A549 (cell line): ENCODE results near the gene GOLGA6L1.
"Not testable (repeated sequence)": the region's sequence is repeated elsewhere in the genome, so short reads cannot be mapped to it uniquely, and the experiment has no call there.

Source experiments
- CTCF ChIP-seq: fragments of >200 bp; sonication (Bioruptor Twin); formaldehyde crosslinking; IDR thresholded peaks from 3 replicates; pipeline ENCODE4 v1.5.1; 2016
- EP300 ChIP-seq, 2 experiments: fragments of >200 bp; sonication (Bioruptor Twin); formaldehyde crosslinking; IDR thresholded peaks; 2 replicates in 1 of 2; 3 replicates in 1 of 2; pipeline ENCODE4 v1.6.1; 2016 to 2017
- HOXA7 ChIP-seq: fragments of 250-450 bp; sonication (Bioruptor Pico); IDR thresholded peaks from 2 replicates; pipeline ENCODE4 v1.5.0; 2020; ENCODE audit warnings: mild to moderate bottlenecking, moderate library complexity
- MAX ChIP-seq: IDR thresholded peaks from 2 replicates; pipeline ENCODE4 v1.6.1; 2012
- POLR2A ChIP-seq: IDR thresholded peaks from 2 replicates; pipeline ENCODE4 v1.6.1; 2012; ENCODE audit warnings: mild to moderate bottlenecking, low read length
- RAD21 ChIP-seq, 2 experiments: fragments of >200 bp in 1 of 2; sonication (Bioruptor Twin) in 1 of 2; formaldehyde crosslinking in 1 of 2; IDR thresholded peaks in 1 of 2; conservative IDR thresholded peaks in 1 of 2; 2 replicates in 1 of 2; 3 replicates in 1 of 2; pipeline ENCODE4 v1.6.1; 2012 to 2018; ENCODE audit warnings: inconsistent platforms in 1 of 2
- SREBF2 ChIP-seq: fragments of 450-650 bp; IDR thresholded peaks from 2 replicates; pipeline ENCODE4 v1.6.1; 2014; ENCODE audit warnings: mild to moderate bottlenecking, moderate library complexity
- TF ChIP-seq, protein P1 (sequence below): fragments of 200-600 bp; sonication (generic); IDR thresholded peaks from 2 replicates; pipeline ENCODE4 v1.6.1; 2016; ENCODE audit warnings: antibody characterized with exemption, mild to moderate bottlenecking, moderate library complexity
- TF ChIP-seq, protein P2 (sequence below): fragments of 150-350 bp; IDR thresholded peaks from 2 replicates; pipeline ENCODE4 v1.6.1; 2014; ENCODE audit warnings: low read depth, mild to moderate bottlenecking, low read length

DNA sequence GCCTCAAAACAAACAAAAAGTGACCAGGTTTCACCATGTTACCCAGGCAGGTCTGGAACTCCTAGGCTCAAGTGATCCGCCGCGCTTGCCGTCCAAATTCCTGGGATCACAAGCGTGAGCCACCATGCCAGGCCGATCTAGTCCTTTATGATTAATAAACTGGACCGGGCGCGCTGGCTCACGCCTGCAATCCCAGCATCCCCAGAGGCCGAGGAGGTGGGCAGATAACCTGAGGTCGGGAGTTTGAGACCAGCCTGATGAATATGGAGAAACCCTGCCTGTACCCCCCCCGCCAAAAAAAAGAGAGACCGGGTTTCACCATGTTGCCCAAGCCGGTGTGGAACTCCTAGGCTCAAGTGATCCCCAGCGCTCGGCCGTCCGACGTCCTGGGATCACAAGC is 40.1 kb upstream of the GOLGA6L1 start:
- not testable (repeated sequence) for TF ChIP-seq CTCF; POLR2A; MAX; EP300 (IDR thresholded peaks at IDR 0.05); SREBF2; HOXA7; RAD21 (conservative IDR thresholded peaks at IDR 0.05 in 1 of 2, IDR thresholded peaks at IDR 0.05 in 1 of 2)
- TF ChIP-seq, protein P1, sequence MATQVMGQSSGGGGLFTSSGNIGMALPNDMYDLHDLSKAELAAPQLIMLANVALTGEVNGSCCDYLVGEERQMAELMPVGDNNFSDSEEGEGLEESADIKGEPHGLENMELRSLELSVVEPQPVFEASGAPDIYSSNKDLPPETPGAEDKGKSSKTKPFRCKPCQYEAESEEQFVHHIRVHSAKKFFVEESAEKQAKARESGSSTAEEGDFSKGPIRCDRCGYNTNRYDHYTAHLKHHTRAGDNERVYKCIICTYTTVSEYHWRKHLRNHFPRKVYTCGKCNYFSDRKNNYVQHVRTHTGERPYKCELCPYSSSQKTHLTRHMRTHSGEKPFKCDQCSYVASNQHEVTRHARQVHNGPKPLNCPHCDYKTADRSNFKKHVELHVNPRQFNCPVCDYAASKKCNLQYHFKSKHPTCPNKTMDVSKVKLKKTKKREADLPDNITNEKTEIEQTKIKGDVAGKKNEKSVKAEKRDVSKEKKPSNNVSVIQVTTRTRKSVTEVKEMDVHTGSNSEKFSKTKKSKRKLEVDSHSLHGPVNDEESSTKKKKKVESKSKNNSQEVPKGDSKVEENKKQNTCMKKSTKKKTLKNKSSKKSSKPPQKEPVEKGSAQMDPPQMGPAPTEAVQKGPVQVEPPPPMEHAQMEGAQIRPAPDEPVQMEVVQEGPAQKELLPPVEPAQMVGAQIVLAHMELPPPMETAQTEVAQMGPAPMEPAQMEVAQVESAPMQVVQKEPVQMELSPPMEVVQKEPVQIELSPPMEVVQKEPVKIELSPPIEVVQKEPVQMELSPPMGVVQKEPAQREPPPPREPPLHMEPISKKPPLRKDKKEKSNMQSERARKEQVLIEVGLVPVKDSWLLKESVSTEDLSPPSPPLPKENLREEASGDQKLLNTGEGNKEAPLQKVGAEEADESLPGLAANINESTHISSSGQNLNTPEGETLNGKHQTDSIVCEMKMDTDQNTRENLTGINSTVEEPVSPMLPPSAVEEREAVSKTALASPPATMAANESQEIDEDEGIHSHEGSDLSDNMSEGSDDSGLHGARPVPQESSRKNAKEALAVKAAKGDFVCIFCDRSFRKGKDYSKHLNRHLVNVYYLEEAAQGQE: not testable (repeated sequence)
- TF ChIP-seq, protein P2, sequence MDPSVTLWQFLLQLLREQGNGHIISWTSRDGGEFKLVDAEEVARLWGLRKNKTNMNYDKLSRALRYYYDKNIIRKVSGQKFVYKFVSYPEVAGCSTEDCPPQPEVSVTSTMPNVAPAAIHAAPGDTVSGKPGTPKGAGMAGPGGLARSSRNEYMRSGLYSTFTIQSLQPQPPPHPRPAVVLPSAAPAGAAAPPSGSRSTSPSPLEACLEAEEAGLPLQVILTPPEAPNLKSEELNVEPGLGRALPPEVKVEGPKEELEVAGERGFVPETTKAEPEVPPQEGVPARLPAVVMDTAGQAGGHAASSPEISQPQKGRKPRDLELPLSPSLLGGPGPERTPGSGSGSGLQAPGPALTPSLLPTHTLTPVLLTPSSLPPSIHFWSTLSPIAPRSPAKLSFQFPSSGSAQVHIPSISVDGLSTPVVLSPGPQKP: not testable (repeated sequence)
